Measurements from ENCODE around the gene ZFYVE9. TPM values are rescaled to one million over a fixed set of nuclear protein-coding genes. Genes with fewer than 3 reads are reported as not detected.

Gene ZFYVE9
- polyA plus RNA-seq, 3 donors = 0.09 TPM; not detected in 2

DNA sequence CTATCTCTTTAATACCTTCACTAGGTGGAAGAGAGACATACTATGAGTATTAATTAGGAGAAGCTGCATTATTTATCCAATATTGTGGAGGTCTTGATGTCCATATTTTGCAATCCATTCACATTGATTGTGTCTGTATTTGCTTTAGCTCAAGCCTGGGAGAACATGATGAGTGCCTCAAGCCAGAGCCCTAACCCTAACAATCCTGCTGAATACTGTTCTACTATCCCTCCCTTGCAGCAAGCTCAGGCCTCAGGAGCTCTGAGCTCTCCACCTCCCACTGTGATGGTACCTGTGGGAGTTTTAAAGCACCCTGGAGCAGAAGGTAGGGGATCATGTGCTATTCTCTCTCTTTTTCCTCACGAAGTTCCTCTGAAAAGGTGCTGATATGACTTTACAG, 124.6 kb downstream of the ZFYVE9 start:
- TF ChIP-seq, protein P1, sequence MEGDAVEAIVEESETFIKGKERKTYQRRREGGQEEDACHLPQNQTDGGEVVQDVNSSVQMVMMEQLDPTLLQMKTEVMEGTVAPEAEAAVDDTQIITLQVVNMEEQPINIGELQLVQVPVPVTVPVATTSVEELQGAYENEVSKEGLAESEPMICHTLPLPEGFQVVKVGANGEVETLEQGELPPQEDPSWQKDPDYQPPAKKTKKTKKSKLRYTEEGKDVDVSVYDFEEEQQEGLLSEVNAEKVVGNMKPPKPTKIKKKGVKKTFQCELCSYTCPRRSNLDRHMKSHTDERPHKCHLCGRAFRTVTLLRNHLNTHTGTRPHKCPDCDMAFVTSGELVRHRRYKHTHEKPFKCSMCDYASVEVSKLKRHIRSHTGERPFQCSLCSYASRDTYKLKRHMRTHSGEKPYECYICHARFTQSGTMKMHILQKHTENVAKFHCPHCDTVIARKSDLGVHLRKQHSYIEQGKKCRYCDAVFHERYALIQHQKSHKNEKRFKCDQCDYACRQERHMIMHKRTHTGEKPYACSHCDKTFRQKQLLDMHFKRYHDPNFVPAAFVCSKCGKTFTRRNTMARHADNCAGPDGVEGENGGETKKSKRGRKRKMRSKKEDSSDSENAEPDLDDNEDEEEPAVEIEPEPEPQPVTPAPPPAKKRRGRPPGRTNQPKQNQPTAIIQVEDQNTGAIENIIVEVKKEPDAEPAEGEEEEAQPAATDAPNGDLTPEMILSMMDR (IDR thresholded peaks at IDR 0.05) = no peak
- H3K4me3 Mint-ChIP-seq = peak overlapping the region in 1 of 2 donors; percentile 23

DNA sequence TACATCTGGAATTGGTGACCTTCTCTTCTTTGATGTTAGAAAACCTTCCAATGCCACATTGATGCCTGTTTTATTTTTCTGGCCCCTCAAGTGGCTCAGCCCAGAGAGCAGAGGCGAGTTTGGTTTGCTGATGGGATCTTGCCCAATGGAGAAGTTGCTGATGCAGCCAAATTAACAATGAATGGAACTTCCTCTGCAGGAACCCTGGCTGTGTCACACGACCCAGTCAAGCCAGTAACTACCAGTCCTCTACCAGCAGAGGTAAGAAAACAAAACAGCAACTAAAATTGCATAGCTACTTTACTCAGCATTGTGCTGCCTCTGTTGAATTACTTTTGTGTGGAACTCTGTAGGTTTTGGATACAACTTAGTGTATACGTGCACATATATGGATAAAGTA, 126.5 kb downstream of the ZFYVE9 start:
- no peak overlapping the region for H2AFZ ChIP-seq (ENCODE audit: insufficient read depth, low read depth, low read length, poor library complexity, severe bottlenecking)
- intact Hi-C loops (cut with micrococcal nuclease) = no loop called here
- H3K4me1 ChIP-seq (ENCODE audit: control insufficient read depth in 1 of 2, insufficient read depth in 2 of 2, low read length in 2 of 2) = peaks cover 0 to 2% of the 10 kb centered on the region in 2 donors
- H3K36me3 Mint-ChIP-seq = peaks cover 0 to 2% of the 10 kb centered on the region in 2 donors
- peaks cover 0 to 5% (median 0%) of the 10 kb centered on the region in 7 donors for H3K9me3 Mint-ChIP-seq
- peaks cover 45 to 60% of the 10 kb centered on the region in 2 donors for H3K27me3 ChIP-seq (ENCODE audit: control insufficient read depth in 2 of 2, insufficient read depth in 2 of 2, low read length in 2 of 2)
- no peaks in the 10 kb centered on the region for H3K36me3 ChIP-seq (replicated peaks in 1 of 2; ENCODE audit: control insufficient read depth in 1 of 2, insufficient read depth in 2 of 2, low read length in 2 of 2)
- H3K4me2 ChIP-seq (replicated peaks; ENCODE audit: extremely low read depth, low read length, poor library complexity, severe bottlenecking) = no peak overlapping the region
- peaks cover 31 to 66% (median 50%) of the 10 kb centered on the region in 3 donors for H3K27me3 Mint-ChIP-seq (ENCODE audit: low read depth in 3 of 3)
- TF ChIP-seq, protein P1 (IDR thresholded peaks at IDR 0.05) = no peak
- H3K4me3 Mint-ChIP-seq = peak overlapping the region in 1 of 2 donors; percentile 51
- no peak overlapping the region for H3K27ac Mint-ChIP-seq
- DNase-seq = peak; percentile 15 to 38 (median 38)
- H3K27ac ChIP-seq (ENCODE audit: low read depth in 1 of 2, low read length in 2 of 2) = no peak overlapping the region
- WGBS (ENCODE audit: insufficient coverage) = 50% methylated on average over 1 of the region's 3 CpGs
- no peak overlapping the region for H3K4me3 ChIP-seq (replicated peaks in 1 of 3; ENCODE audit: low read depth in 2 of 3, low read length in 3 of 3)
- H3K9me3 ChIP-seq (replicated peaks in 1 of 2; ENCODE audit: control insufficient read depth in 1 of 2, insufficient read depth in 1 of 2, low read length in 2 of 2) = no peaks in the 10 kb centered on the region
- no peaks in the 10 kb centered on the region for H4K20me1 ChIP-seq (ENCODE audit: insufficient read depth, low read length)
- no peak overlapping the region for H3K9ac ChIP-seq (ENCODE audit: insufficient read depth, low read length, poor library complexity, severe bottlenecking)
- peaks cover 5% of the 10 kb centered on the region for H3K4me1 Mint-ChIP-seq
- H3K79me2 ChIP-seq (ENCODE audit: insufficient read depth, low read length) = no peaks in the 10 kb centered on the region

More for the DNA sequence above, 124.6 kb downstream of the ZFYVE9 start:
- Mint-ChIP-seq H3K27ac (no peak overlapping the region), H3K4me1 (peaks cover 6% of the 10 kb centered on the region), H3K27me3 (ENCODE audit: low read depth in 3 of 3) (peaks cover 47 to 85% (median 68%) of the 10 kb centered on the region in 3 donors), H3K36me3 (peaks cover 0 to 2% of the 10 kb centered on the region in 2 donors), H3K9me3 (peaks cover 0 to 5% (median 0%) of the 10 kb centered on the region in 7 donors)
- intact Hi-C loops (cut with micrococcal nuclease) = no loop called here
- no peak overlapping the region for H3K4me2 ChIP-seq (replicated peaks; ENCODE audit: extremely low read depth, low read length, poor library complexity, severe bottlenecking)
- H3K36me3 ChIP-seq (replicated peaks in 1 of 2; ENCODE audit: control insufficient read depth in 1 of 2, insufficient read depth in 2 of 2, low read length in 2 of 2) = no peaks in the 10 kb centered on the region
- H3K79me2 ChIP-seq (ENCODE audit: insufficient read depth, low read length) = no peaks in the 10 kb centered on the region
- no peak for DNase-seq
- H3K27ac ChIP-seq (ENCODE audit: low read depth in 1 of 2, low read length in 2 of 2) = no peak overlapping the region
- H3K9ac ChIP-seq (ENCODE audit: insufficient read depth, low read length, poor library complexity, severe bottlenecking) = no peak overlapping the region
- H3K4me1 ChIP-seq (ENCODE audit: control insufficient read depth in 1 of 2, insufficient read depth in 2 of 2, low read length in 2 of 2) = peaks cover 0 to 6% of the 10 kb centered on the region in 2 donors
- no peaks in the 10 kb centered on the region for H4K20me1 ChIP-seq (ENCODE audit: insufficient read depth, low read length)
- WGBS (ENCODE audit: insufficient coverage) = no CpG with 5 or more reads among the region's 1 CpG
- H3K9me3 ChIP-seq (replicated peaks in 1 of 2; ENCODE audit: control insufficient read depth in 1 of 2, insufficient read depth in 1 of 2, low read length in 2 of 2) = no peaks in the 10 kb centered on the region
- no peak overlapping the region for H3K4me3 ChIP-seq (replicated peaks in 1 of 3; ENCODE audit: low read depth in 2 of 3, low read length in 3 of 3)
- no peak overlapping the region for H2AFZ ChIP-seq (ENCODE audit: insufficient read depth, low read depth, low read length, poor library complexity, severe bottlenecking)
- peaks cover 62 to 79% of the 10 kb centered on the region in 2 donors for H3K27me3 ChIP-seq (ENCODE audit: control insufficient read depth in 2 of 2, insufficient read depth in 2 of 2, low read length in 2 of 2)
